Measurements from ENCODE around the gene SNX11. TPM values are rescaled to one million over a fixed set of nuclear protein-coding genes. Genes with fewer than 3 reads are reported as not detected.

SNX11 gene
- total RNA-seq, 1 donor: 20.6 TPM

- peak overlapping the region; percentile 52 for H3K4me2 ChIP-seq (ENCODE audit: insufficient read depth, low read length)
- no peaks in the 10 kb centered on the region for H3K79me2 ChIP-seq (ENCODE audit: insufficient read depth, low read length)
- peaks cover 5% of the 10 kb centered on the region for H3K4me1 ChIP-seq (ENCODE audit: insufficient read depth, low read length)
- H3K9me3 ChIP-seq (ENCODE audit: low read depth, low read length): no peaks in the 10 kb centered on the region
- H3K27ac ChIP-seq (ENCODE audit: low read depth, low read length): no peak overlapping the region
- H2AFZ ChIP-seq (ENCODE audit: low read length): peak overlapping the region; percentile 17
- TF ChIP-seq CTCF (IDR thresholded peaks at IDR 0.05; ENCODE audit: extremely low read depth, low read depth, low read length): no peak
- H3K36me3 ChIP-seq (ENCODE audit: insufficient read depth, low read length): no peaks in the 10 kb centered on the region
- H4K20me1 ChIP-seq (ENCODE audit: insufficient read depth, low read length): no peaks in the 10 kb centered on the region
- peaks cover 39% of the 10 kb centered on the region for H3K27me3 ChIP-seq (ENCODE audit: insufficient read depth, low read length)
- H3K4me3 ChIP-seq (ENCODE audit: insufficient read depth, low read length): peak overlapping the region; percentile 31
- DNase-seq (ENCODE audit: insufficient read length, low spot score, missing footprints): no peak
Observed at GRCh38 chr17:48162946-48163506, 55.5 kb downstream of the SNX11 start.

GRCh38 chr17:48163809-48164208 lies 56.2 kb downstream of the SNX11 start:
- peak; percentile 13 for TF ChIP-seq CTCF (IDR thresholded peaks at IDR 0.05; ENCODE audit: extremely low read depth, low read depth, low read length)
- no peak for DNase-seq (ENCODE audit: insufficient read length, low spot score, missing footprints)
- H3K4me3 ChIP-seq (ENCODE audit: insufficient read depth, low read length): no peak overlapping the region
- H3K4me2 ChIP-seq (ENCODE audit: insufficient read depth, low read length): no peak overlapping the region
- H3K27ac ChIP-seq (ENCODE audit: low read depth, low read length): no peak overlapping the region
- peaks cover 43% of the 10 kb centered on the region for H3K27me3 ChIP-seq (ENCODE audit: insufficient read depth, low read length)
- no peak overlapping the region for H2AFZ ChIP-seq (ENCODE audit: low read length)
- H3K4me1 ChIP-seq (ENCODE audit: insufficient read depth, low read length): peaks cover 5% of the 10 kb centered on the region
- H3K36me3 ChIP-seq (ENCODE audit: insufficient read depth, low read length): no peaks in the 10 kb centered on the region
- H4K20me1 ChIP-seq (ENCODE audit: insufficient read depth, low read length): no peaks in the 10 kb centered on the region
- H3K9me3 ChIP-seq (ENCODE audit: low read depth, low read length): no peaks in the 10 kb centered on the region
- H3K79me2 ChIP-seq (ENCODE audit: insufficient read depth, low read length): no peaks in the 10 kb centered on the region

- Histone ChIP-seq H4K20me1 (ENCODE audit: insufficient read depth, low read length) (no peaks in the 10 kb centered on the region), H3K27me3 (ENCODE audit: insufficient read depth, low read length) (peaks cover 47% of the 10 kb centered on the region), H3K4me2 (ENCODE audit: insufficient read depth, low read length) (no peak overlapping the region), H3K4me1 (ENCODE audit: insufficient read depth, low read length) (peaks cover 3% of the 10 kb centered on the region), H3K27ac (ENCODE audit: low read depth, low read length) (no peak overlapping the region), H3K4me3 (ENCODE audit: insufficient read depth, low read length) (no peak overlapping the region), H3K79me2 (ENCODE audit: insufficient read depth, low read length) (no peaks in the 10 kb centered on the region), H3K9me3 (ENCODE audit: low read depth, low read length) (no peaks in the 10 kb centered on the region), H2AFZ (ENCODE audit: low read length) (no peak overlapping the region), H3K36me3 (ENCODE audit: insufficient read depth, low read length) (no peaks in the 10 kb centered on the region)
- no peak for DNase-seq (ENCODE audit: insufficient read length, low spot score, missing footprints)
- TF ChIP-seq CTCF (IDR thresholded peaks at IDR 0.05; ENCODE audit: extremely low read depth, low read depth, low read length): no peak
Observed at GRCh38 chr17:48169926-48170325, 62.4 kb downstream of the SNX11 start.

Small RNAs within 50 kb of the gene (small RNA-seq; reads per million reads assigned to genes)
- gene AC004477.2 (not detected), gene MIR1203 (not detected), gene RNU6-1201P (not detected)

Other genes starting within 250 kb of the SNX11 start
- 2.4 and 2.5 TPM in 2 replicates for gene SP2, start 211.5 kb upstream of the SNX11 start, total RNA-seq
- gene PNPO, start 166.2 kb upstream of the SNX11 start, total RNA-seq: 31.5 and 32.4 TPM in 2 replicates
- gene PRR15L, start 149.9 kb upstream of the SNX11 start, total RNA-seq: not detected in 2 replicates
- gene CDK5RAP3, start 136.7 kb upstream of the SNX11 start, total RNA-seq: 46.6 and 50.3 TPM in 2 replicates
- gene COPZ2, start 70.0 kb upstream of the SNX11 start, total RNA-seq: 117 and 121 TPM in 2 replicates
- gene NFE2L1, start 59.4 kb upstream of the SNX11 start, total RNA-seq: 144 and 165 TPM in 2 replicates
- gene CBX1, start 6.3 kb upstream of the SNX11 start, total RNA-seq: 29.5 and 30.0 TPM in 2 replicates

All from osteoblast (primary cell).